HepG2 (cell line): ENCODE data around the gene SMYD4. TPM values are rescaled to one million over a fixed set of nuclear protein-coding genes. Genes with fewer than 3 reads are reported as not detected.
A peak's percentile ranks its signal among the peaks of the same experiment; 100 is the strongest.

Source experiments
- HNF1A ChIP-seq, 2 experiments: sonication (generic) in 1 of 2; formaldehyde crosslinking in 1 of 2; IDR thresholded peaks; 2 replicates each; pipeline versions ENCODE4 v1.4.0 to v1.6.1; 2016 to 2020; ENCODE audit warnings: borderline replicate concordance in 1 of 2, low read depth in 1 of 2, mild to moderate bottlenecking in 1 of 2, missing genetic modification reagents in 1 of 2
- MAFF ChIP-seq: IDR thresholded peaks from 2 replicates; pipeline ENCODE4 v1.6.1; 2011; ENCODE audit warnings: low read depth, low read length, improper control_type of control experiment
- MAFK ChIP-seq, 2 experiments: IDR thresholded peaks in 1 of 2; conservative IDR thresholded peaks in 1 of 2; 2 replicates each; pipeline ENCODE4 v1.6.1; 2011; ENCODE audit warnings: improper control_type of control experiment in 2 of 2, low read length in 2 of 2
- PATZ1 ChIP-seq: sonication (generic); formaldehyde crosslinking; IDR thresholded peaks from 2 replicates; pipeline ENCODE4 v1.4.0; 2020; ENCODE audit warnings: missing genetic modification reagents
- PAXIP1 ChIP-seq: sonication (generic); formaldehyde crosslinking; conservative IDR thresholded peaks from 2 replicates; pipeline ENCODE4 v1.4.0; 2020; ENCODE audit warnings: mild to moderate bottlenecking, missing genetic modification reagents, moderate library complexity
- SMAD1 ChIP-seq: sonication (generic); formaldehyde crosslinking; IDR thresholded peaks from 2 replicates; pipeline ENCODE4 v1.4.0; 2020; ENCODE audit warnings: missing genetic modification reagents, low read depth, mild to moderate bottlenecking, borderline replicate concordance
- SNAI1 ChIP-seq: sonication (generic); formaldehyde crosslinking; IDR thresholded peaks from 2 replicates; pipeline ENCODE4 v1.5.0; 2020; ENCODE audit warnings: mild to moderate bottlenecking, missing genetic modification reagents, borderline replicate concordance
- UBTF ChIP-seq: sonication (generic); formaldehyde crosslinking; IDR thresholded peaks from 2 replicates; pipeline ENCODE4 v1.4.0; 2020; ENCODE audit warnings: mild to moderate bottlenecking, missing genetic modification reagents
- ZNF138 ChIP-seq: sonication (generic); formaldehyde crosslinking; IDR thresholded peaks from 2 replicates; pipeline ENCODE4 v1.5.0; 2020; ENCODE audit warnings: mild to moderate bottlenecking, low read depth, missing genetic modification reagents
- ZNF597 ChIP-seq: sonication (generic); formaldehyde crosslinking; IDR thresholded peaks from 2 replicates; pipeline ENCODE4 v1.5.0; 2020; ENCODE audit warnings: missing genetic modification reagents
- ZNF605 ChIP-seq: sonication (generic); formaldehyde crosslinking; IDR thresholded peaks from 2 replicates; pipeline ENCODE4 v1.8.0; 2022; ENCODE audit warnings: mild to moderate bottlenecking, missing genetic modification reagents
- polyA plus RNA-seq, 8 experiments: library from polyadenylated mRNA; depleted of rRNA in 3 of 8; stranded (reverse) in 7 of 8; unstranded in 1 of 8; fragments of >200 nt; fragmentation: Illumina TruSeq in 4 of 8; extraction: Trizol in 4 of 8; gene quantifications; 2 replicates each; pipeline versions ENCODE4 v1.2.1 to v1.2.3, GENCODE V29; 2011 to 2016; ENCODE audit warnings: low read depth in 4 of 8, missing spikeins in 1 of 8, mixed read lengths in 1 of 8; ENCODE audit not compliant: insufficient read depth in 1 of 8
- total RNA-seq, 5 experiments: library from RNA; depleted of rRNA; stranded (reverse); fragments of >200 nt; fragmentation: Illumina TruSeq; extraction: Trizol; gene quantifications; 2 replicates each; pipeline ENCODE4 v1.2.3, GENCODE V29; 2016; ENCODE audit warnings: low read depth in 1 of 5

Gene SMYD4
- total and polyA plus RNA-seq, 2 of the 13 experiments (the other 11 are each of a cell fraction or from before 2014, with no cell fraction given) = 7.4 to 11.3 TPM

- TF ChIP-seq PAXIP1 (peak; percentile 100), MAFK (conservative IDR thresholded peaks at IDR 0.05 in 1 of 2, IDR thresholded peaks at IDR 0.05 in 1 of 2; ENCODE audit: low read length in 2 of 2) (peak in 1 of 2 experiments; percentile 30; a peak in 3 of 4 replicates), SMAD1 (no peak; the same call in 1 of the 2 replicates), UBTF (CRISPR knock-in tag) (peak; percentile 76), HNF1A (IDR thresholded peaks at IDR 0.05; ENCODE audit: low read depth) (peak; percentile 97), HNF1A (CRISPR knock-in tag; IDR thresholded peaks at IDR 0.05; ENCODE audit: borderline replicate concordance) (peak; percentile 99), PATZ1 (CRISPR knock-in tag) (peak; percentile 97), ZNF597 (no peak; the same call in 1 of the 2 replicates), ZNF138 (CRISPR knock-in tag) (no peak), MAFF (peak; percentile 23; the same call in 1 of the 2 replicates), SNAI1 (peak; percentile 83; the same call in 1 of the 2 replicates), ZNF605 (CRISPR knock-in tag) (peak; percentile 67; the same call in 1 of the 2 replicates)
Observed at GRCh38 chr17:1736348-1737281, 93.1 kb downstream of the SMYD4 start (continued).
